Choroid plexus epithelial cell (primary cell): Measurements from ENCODE around the gene EEIG1.
A peak's percentile ranks its signal among the peaks of the same experiment; 100 is the strongest.

Experiments
- DNase-seq: peaks from one replicate; pipeline ENCODE4 v3.0.0-alpha.2; 2010; ENCODE audit warnings: low read depth
- H3K4me3 ChIP-seq: 2 replicates; pipeline ENCODE4 v1.5.1; 2011; ENCODE audit warnings: low read depth, mild to moderate bottlenecking, control low read depth, low read length, moderate library complexity
- TF ChIP-seq, protein P1 (sequence below): conservative IDR thresholded peaks from 2 replicates; pipeline ENCODE4 v1.5.1; 2011; ENCODE audit warnings: low read depth, mild to moderate bottlenecking, control low read depth, inconsistent platforms, low read length, moderate library complexity

EEIG1 gene

DNA sequence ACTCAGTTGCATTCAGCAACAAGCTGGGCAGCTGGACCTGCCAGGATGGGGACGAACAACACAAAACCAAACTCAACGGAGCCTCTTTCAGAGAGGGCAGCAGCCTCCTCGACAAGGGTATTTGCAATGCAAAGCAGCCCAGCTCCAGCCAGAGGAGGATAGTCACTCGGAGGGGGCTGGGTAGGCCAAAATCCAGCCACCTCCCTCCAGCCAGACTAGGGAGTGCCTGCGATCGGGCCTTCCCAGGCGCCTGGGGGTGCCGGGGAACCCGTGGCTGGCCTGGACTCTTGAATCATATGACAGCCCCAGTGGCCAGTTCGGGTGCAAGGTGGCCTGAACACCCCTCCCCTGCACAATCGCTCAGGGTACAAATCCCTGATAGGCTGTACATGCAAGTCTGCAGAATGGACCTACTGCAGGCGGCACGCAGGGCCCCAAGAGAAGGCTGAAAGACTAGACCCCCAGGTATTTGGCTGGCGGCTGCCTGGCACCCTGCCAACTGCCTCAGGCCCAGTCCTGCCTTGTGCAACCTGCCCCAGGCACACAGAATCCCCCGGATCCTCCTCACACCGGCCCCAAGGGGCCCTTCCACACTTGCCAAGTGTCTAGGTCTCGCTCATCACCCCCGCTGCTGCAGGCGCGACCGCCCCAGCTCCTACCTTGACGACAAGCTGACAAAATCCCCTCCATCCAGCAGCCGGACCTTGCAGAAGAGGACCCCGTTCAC, 1.3 kb downstream of the EEIG1 start:
- TF ChIP-seq, protein P1, sequence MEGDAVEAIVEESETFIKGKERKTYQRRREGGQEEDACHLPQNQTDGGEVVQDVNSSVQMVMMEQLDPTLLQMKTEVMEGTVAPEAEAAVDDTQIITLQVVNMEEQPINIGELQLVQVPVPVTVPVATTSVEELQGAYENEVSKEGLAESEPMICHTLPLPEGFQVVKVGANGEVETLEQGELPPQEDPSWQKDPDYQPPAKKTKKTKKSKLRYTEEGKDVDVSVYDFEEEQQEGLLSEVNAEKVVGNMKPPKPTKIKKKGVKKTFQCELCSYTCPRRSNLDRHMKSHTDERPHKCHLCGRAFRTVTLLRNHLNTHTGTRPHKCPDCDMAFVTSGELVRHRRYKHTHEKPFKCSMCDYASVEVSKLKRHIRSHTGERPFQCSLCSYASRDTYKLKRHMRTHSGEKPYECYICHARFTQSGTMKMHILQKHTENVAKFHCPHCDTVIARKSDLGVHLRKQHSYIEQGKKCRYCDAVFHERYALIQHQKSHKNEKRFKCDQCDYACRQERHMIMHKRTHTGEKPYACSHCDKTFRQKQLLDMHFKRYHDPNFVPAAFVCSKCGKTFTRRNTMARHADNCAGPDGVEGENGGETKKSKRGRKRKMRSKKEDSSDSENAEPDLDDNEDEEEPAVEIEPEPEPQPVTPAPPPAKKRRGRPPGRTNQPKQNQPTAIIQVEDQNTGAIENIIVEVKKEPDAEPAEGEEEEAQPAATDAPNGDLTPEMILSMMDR: no peak
- H3K4me3 ChIP-seq: peak overlapping the region; percentile 69
- peak; percentile 33 for DNase-seq

DNA sequence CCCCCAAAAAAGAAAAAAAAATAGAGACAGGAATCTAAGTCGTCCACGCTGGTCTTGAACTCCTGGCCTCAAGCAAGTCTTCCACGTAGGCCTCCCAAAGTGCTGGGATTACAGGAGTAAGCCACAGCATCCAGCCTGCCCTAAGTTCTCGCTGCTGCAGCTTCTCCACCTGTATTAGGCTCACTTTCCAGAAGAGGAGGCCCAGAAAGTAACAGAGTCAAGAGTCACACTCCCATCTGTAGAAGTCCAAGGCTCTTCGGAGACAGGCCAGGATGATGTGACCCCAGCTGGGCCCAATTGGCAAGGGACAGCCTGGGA, 1.8 kb downstream of the EEIG1 start:
- H3K4me3 ChIP-seq: peak overlapping the region; percentile 69
- TF ChIP-seq, protein P1: no peak
- no peak for DNase-seq

DNA sequence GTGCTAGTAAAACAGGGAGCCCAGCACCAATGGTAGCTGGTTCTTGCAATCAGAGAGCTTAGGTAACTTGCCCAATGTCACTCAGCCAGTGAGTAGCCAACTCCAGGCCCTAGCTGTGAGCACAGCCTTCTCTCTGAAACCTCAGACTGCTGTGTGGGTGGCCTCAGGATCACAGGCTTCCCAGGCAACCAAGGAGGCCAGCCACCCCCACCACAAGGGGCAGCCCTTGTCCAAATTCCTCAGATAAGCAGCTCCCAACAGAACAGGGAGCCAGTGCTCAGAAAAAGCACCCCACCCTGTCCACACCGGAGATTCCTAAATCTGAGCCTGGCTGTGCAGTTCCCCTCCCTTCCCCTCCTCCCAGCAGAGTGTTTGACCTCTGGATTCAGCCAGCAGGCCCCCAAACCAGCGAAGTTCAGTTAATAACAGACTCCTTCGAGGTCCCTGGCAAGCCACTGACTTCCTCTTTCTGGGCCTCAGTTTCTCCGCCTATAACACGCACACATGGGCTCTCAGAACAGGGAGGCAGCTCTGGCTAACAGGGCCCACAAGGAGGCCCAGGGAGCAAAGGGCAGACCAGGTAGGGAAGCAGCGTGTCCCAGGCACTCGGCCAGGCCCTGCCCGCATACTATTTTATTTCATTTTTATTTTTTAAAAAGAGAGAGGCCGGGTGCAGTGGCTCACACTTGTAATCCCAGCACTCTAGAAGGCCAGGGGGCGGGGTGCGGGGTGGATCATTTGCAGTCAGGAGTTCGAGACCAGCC, 2.7 kb downstream of the EEIG1 start:
- DNase-seq: peak; percentile 93
- TF ChIP-seq, protein P1: peak; percentile 11
- peak overlapping the region; percentile 69 for H3K4me3 ChIP-seq

DNA sequence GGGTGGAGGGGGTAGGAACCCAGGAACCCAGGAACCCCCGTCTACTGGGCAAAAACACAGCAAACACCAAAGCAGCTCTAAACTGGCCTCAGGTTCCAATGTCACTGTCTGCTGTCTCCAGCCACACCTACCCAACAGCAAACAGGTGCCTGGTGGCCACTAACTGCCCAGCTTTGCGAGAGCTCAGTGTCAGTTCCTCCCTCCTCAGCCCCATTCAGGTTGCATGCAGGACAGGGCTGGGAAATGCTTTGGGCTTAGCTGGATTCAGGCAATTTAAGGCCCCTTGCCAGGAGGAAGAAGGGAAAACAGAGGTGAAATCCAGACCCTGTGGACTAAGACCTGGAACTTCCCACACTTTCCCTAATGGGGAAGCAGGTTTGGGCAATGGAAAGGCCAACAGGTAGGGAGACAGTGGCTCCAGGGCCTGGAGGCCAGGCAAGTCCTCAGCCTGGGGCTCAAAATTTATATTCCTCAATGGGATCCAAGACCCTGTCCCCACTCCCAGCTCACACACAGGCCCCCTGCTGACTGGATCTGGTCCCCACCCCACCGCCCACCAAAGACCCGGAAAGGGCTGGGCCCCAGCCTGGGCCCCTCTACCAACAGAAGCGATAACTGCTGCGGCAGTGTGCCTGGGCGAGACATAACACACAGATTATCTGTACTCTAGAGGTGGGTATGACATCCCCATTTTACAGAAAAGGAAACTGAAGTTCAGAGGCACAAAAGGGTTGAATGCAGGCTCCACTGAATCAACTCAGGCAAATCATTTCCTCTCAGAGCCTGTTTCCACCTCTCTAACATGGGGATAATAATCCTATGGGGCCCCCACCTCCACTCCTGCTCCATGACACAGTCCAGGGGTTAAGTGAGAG, 3.5 kb downstream of the EEIG1 start:
- peak overlapping the region; percentile 31 for H3K4me3 ChIP-seq
- TF ChIP-seq, protein P1: no peak
- no peak for DNase-seq

DNA sequence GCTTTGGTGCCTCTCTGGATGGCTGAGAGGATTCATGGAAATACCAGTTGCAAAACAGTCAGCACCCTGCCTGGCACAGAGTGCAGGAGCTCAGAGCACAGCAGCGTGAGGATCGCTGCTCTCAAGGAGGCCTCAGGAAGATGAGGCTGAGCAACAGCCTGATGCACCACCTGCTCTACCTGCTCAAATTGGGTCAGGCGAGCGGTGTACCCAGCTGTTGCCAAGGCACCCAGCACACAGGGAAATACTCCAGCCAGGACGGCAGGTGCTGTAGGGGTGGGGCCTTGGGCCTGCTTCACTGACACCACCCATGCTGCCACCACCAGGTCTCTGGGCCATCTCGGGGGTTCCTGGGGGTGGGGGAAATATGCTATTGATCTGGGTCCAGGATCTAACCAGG, 4.3 kb downstream of the EEIG1 start:
- no peak for DNase-seq
- TF ChIP-seq, protein P1: no peak
- no peak overlapping the region for H3K4me3 ChIP-seq

DNA sequence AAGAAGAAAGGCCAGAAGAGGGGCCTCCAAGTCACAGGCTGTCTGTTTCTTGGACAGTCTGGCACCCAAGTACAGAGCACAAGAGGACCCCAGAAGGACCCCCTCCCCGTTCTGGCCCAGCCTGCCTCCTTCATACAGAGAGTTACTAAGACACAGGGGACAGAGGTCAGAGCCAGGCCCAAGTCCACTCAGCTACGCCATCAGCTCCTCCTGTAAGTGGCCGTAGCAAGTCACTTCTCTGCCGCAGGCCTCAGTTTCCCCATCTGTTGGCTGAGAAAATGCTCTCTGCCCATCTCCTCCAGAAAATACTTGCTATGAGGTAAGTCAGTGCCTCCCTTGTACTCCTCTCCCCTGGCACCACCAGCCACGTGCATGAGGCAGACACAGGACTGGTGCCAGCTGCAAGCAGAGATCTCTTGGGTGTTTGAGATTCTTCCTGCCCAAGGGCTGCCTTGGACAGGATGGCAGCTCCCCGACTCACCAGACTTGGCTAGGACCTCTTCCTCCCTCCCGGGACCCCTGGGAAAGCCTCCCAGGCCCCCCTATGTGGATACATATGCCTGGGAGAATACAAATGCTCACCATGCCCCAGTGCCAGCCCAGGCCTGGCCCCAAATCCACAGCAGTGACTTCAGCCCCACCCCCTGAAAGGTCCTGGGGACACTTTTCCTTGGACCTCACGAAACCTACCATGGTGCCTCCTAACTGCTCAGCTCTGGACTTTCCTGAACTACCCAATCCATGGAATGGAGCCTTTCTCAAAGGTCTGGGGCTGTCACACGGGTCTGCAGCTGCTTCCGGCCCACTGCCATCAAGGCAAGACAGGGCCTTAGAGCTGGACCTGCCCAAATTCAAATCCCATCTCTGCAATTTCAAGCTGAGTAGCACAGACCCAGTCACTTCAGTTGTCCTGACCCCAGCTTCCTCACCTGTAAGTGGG, 5.1 kb downstream of the EEIG1 start:
- DNase-seq: no peak
- TF ChIP-seq, protein P1: no peak
- no peak overlapping the region for H3K4me3 ChIP-seq
